ENCODE data around the gene MUCL3.

DNA sequence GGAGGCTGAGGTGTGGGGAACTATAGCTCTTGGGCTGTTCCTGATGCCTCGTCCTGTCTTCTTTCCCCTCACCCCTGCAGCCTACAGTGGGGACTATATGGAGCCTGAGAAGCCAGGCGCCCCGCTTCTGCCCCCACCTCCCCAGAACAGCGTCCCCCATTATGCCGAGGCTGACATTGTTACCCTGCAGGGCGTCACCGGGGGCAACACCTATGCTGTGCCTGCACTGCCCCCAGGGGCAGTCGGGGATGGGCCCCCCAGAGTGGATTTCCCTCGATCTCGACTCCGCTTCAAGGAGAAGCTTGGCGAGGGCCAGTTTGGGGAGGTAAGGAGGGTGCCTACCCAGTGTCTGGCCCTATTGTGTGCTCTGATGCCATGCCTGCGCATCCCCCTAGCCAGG is 44.2 kb upstream of the MUCL3 start:
- no peak for TF ChIP-seq RAD21 (IDR thresholded peaks at IDR 0.05; ENCODE audit: low read depth)
- no peak for TF ChIP-seq FOXM1 (IDR thresholded peaks at IDR 0.05; ENCODE audit: borderline replicate concordance, low read depth)
- TF ChIP-seq CEBPB (IDR thresholded peaks at IDR 0.05): no peak
- TF ChIP-seq TEAD4 (IDR thresholded peaks at IDR 0.05): no peak
- no peak for TF ChIP-seq YY1 (IDR thresholded peaks at IDR 0.05; ENCODE audit: low read depth)
- TF ChIP-seq, protein P1, sequence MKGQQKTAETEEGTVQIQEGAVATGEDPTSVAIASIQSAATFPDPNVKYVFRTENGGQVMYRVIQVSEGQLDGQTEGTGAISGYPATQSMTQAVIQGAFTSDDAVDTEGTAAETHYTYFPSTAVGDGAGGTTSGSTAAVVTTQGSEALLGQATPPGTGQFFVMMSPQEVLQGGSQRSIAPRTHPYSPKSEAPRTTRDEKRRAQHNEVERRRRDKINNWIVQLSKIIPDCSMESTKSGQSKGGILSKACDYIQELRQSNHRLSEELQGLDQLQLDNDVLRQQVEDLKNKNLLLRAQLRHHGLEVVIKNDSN (IDR thresholded peaks at IDR 0.05): no peak
- TF ChIP-seq EP300 (IDR thresholded peaks at IDR 0.05; ENCODE audit: borderline replicate concordance): no peak
- no peak for TF ChIP-seq NFIC (IDR thresholded peaks at IDR 0.05)
- TF ChIP-seq, protein P2, sequence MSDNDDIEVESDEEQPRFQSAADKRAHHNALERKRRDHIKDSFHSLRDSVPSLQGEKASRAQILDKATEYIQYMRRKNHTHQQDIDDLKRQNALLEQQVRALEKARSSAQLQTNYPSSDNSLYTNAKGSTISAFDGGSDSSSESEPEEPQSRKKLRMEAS (IDR thresholded peaks at IDR 0.05): no peak
- no peak for TF ChIP-seq TAF1 (IDR thresholded peaks at IDR 0.05; ENCODE audit: low read depth)
- no peak for TF ChIP-seq CREB1 (IDR thresholded peaks at IDR 0.05; ENCODE audit: low read depth)
- TF ChIP-seq, protein P3, sequence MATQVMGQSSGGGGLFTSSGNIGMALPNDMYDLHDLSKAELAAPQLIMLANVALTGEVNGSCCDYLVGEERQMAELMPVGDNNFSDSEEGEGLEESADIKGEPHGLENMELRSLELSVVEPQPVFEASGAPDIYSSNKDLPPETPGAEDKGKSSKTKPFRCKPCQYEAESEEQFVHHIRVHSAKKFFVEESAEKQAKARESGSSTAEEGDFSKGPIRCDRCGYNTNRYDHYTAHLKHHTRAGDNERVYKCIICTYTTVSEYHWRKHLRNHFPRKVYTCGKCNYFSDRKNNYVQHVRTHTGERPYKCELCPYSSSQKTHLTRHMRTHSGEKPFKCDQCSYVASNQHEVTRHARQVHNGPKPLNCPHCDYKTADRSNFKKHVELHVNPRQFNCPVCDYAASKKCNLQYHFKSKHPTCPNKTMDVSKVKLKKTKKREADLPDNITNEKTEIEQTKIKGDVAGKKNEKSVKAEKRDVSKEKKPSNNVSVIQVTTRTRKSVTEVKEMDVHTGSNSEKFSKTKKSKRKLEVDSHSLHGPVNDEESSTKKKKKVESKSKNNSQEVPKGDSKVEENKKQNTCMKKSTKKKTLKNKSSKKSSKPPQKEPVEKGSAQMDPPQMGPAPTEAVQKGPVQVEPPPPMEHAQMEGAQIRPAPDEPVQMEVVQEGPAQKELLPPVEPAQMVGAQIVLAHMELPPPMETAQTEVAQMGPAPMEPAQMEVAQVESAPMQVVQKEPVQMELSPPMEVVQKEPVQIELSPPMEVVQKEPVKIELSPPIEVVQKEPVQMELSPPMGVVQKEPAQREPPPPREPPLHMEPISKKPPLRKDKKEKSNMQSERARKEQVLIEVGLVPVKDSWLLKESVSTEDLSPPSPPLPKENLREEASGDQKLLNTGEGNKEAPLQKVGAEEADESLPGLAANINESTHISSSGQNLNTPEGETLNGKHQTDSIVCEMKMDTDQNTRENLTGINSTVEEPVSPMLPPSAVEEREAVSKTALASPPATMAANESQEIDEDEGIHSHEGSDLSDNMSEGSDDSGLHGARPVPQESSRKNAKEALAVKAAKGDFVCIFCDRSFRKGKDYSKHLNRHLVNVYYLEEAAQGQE (IDR thresholded peaks at IDR 0.05; ENCODE audit: low read depth): no peak
- no peak for TF ChIP-seq ZBTB7A (IDR thresholded peaks at IDR 0.05; ENCODE audit: low read depth)

Data from Ishikawa (cell line).